ENCODE data around the gene SLC13A3.

Gene SLC13A3

DNA sequence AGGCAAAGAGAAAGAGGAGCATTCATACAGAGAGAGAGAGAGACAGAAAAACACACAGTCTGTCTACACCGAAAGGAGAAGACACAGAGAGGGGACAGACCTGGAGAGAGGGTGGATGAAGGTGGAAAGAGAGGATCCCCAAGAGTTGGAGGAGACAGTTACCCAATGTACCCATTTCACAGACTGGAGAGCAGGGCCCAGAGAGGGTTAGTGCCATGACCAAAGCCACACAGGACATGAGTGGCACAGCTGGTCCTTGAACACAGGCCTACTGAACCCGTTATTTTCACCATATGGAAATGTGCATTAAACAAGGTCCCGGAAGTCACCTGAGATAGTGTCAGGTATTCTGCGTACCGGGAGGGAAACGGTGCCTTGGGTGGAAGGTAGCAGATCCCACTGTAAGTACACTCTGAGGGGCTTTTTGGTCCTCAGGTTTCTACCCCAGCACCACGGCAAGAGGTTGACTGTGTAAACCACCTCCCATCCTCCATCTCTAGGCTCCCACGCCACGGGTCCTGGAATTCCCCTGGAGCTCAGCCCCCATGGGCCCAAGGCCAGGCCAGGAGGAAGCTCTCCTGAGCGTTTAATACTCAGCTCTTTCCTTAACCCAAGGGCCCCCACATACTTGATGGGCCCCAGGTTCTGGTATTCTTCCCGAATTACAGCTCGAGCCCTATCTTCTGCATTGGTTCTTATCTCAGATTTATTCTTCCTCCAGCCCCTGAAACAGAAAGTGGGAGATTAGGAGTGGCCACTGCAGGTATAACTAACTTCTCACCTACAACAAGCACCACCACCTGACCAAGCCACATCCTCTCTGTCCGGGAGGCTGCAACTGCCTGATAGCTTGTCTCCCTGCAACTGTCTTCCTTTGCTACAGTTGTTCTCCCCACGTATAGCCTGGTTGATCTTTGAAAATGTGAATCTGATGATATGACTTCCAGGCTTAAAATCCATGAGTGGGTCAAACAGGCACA lies 62.4 kb downstream of the SLC13A3 start:
- H3K36me3 Mint-ChIP-seq, result no peaks in the 10 kb centered on the region
- H3K4me3 Mint-ChIP-seq, result no peak overlapping the region

DNA sequence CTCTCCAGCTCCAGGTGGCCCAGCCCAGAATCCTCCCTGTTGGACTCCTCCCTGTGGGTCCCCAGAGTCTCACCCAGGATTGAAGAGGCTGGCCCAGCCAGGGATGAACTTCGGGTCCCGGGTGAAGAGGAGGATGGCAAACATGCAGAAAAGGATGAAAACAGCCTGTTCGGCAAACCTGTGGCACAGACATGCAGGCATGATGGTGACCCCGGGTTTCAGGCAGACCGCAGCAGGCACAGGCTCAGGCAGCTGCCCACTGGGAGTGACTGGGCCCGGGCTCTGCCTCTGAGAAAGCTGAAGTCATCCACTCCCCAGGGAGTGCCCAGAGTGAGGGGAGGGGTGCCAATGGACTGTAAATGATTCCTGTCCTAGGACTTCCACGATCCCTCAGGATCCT lies 63.3 kb downstream of the SLC13A3 start:
- Mint-ChIP-seq H3K36me3 (no peaks in the 10 kb centered on the region), H3K27ac (no peak overlapping the region), H3K4me3 (no peak overlapping the region), H3K9me3 (no peaks in the 10 kb centered on the region), H3K4me1 (no peaks in the 10 kb centered on the region), H3K27me3 (peaks cover 0 to 5% of the 10 kb centered on the region in 2 donors)
- DNase-seq, result no peak
- ATAC-seq (replicated peaks), result no peak

More for the DNA sequence above, 62.4 kb downstream of the SLC13A3 start:
- ATAC-seq (replicated peaks) (no peak), DNase-seq (no peak)
- no peak overlapping the region for H3K27ac Mint-ChIP-seq
- H3K27me3 Mint-ChIP-seq, result peaks cover 0 to 5% of the 10 kb centered on the region in 2 donors
- no peaks in the 10 kb centered on the region for H3K4me1 Mint-ChIP-seq
- H3K9me3 Mint-ChIP-seq, result no peaks in the 10 kb centered on the region

DNA sequence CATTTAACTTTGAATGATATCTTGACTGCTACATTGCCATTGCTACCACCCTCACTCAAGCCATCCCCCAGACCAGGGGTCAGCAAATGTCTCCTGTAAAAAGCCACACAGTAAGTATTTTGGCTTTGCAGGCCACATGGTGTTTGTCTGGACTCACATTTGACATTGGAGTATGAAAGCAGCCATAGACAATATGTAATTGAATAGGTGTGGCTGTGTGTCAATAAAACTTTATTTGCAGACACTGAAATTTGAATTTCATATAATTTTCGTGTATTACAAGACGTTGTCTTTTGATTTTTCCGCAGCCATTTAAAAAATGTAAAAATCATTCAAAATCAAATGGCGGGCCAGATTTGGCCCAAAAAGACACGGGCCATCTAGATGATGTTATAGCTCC lies 64.5 kb downstream of the SLC13A3 start:
- H3K36me3 Mint-ChIP-seq, result no peaks in the 10 kb centered on the region
- no peak overlapping the region for H3K4me3 Mint-ChIP-seq
- H3K27ac Mint-ChIP-seq, result no peak overlapping the region
- no peaks in the 10 kb centered on the region for H3K4me1 Mint-ChIP-seq
- no peaks in the 10 kb centered on the region for H3K9me3 Mint-ChIP-seq
- ATAC-seq (replicated peaks), result no peak
- peaks cover 0 to under 1% of the 10 kb centered on the region in 2 donors for H3K27me3 Mint-ChIP-seq
- DNase-seq, result no peak

DNA sequence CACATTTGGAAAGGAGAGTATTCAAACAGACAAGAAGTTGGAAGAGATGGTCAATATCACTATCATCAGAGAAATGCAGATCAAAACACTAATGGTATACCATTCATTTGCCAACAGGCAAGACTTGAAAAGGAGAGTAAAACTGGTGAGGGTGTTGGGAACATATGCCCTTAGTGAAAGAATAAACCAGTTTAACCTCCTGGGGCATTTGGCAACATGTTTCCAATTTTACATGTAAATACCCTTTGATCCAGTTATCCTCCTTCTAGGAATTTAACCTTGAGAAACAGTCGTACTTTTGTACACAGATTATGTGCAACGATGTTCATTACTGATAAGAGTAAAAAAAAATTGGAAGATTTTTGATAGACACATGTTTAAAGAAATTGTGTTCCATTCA lies 66.8 kb downstream of the SLC13A3 start:
- Mint-ChIP-seq H3K4me1 (no peaks in the 10 kb centered on the region), H3K27ac (no peak overlapping the region), H3K36me3 (no peaks in the 10 kb centered on the region), H3K4me3 (no peak overlapping the region), H3K27me3 (peaks cover 7 to 13% of the 10 kb centered on the region in 2 donors), H3K9me3 (no peaks in the 10 kb centered on the region)
- no peak for DNase-seq
- no peak for ATAC-seq (replicated peaks)

DNA sequence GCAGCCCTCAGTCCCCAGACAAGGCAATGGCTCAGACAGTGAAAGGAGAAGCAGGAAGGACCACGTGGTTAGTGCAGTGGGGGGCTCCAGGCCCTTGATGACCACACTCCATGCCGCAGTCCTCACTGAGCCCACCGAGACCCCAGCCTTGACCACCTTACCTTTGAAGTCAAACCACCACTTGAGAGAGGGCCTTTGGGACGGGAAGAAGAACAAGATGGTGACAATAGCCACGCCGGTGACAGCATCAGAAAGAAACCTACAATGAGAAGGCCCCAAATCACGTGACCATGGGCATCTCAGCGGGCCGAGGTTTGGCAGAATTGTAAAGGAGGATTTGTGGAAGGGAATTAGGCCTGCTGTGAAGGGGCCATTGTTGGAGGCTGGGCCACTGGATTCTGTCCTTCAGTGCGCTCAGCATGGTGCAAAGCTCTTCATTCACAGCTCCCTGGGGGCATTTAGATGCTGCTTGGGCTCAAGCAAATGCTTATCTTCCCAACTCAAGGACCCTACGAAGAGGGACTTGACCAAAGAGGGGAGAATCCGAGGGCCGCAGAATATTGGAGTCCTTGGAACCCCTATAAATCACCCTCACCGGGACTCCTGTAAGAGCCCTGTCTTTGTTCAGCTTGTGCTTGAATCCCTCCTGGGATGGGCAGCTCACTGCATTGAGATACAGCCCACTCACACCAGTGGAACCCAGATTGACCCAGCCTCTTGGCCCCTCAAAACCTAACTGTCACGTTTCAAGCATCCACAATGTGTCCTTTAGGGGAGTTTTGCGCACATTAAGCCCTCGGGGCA lies 67.6 kb downstream of the SLC13A3 start:
- no peaks in the 10 kb centered on the region for H3K4me1 Mint-ChIP-seq
- no peak overlapping the region for H3K27ac Mint-ChIP-seq
- DNase-seq, result no peak
- H3K36me3 Mint-ChIP-seq, result no peaks in the 10 kb centered on the region
- no peak for ATAC-seq (replicated peaks)
- peaks cover 16 to 20% of the 10 kb centered on the region in 2 donors for H3K27me3 Mint-ChIP-seq
- no peak overlapping the region for H3K4me3 Mint-ChIP-seq
- H3K9me3 Mint-ChIP-seq, result no peaks in the 10 kb centered on the region

DNA sequence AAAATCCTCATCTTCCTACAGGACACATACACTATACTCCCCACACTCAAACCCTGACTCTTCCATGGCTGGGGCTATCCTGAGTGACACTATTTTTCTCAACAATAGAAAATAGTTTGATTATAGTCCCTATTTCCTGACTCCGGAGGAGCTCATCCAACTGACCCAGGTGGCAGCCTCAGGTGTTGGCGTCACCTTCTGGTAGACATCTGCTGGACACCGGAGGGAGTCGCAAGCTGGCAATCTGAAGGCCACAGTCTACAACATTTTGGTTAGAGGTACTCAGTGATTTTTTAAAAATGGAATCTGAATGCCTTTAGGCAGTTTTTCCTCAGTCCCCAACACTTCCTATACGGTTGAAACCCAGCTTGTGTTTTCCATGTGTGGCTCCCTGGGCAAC lies 68.6 kb downstream of the SLC13A3 start:
- DNase-seq (no peak), ATAC-seq (replicated peaks) (no peak)
- Mint-ChIP-seq H3K27me3 (peaks cover 18 to 23% of the 10 kb centered on the region in 2 donors), H3K4me3 (no peak overlapping the region), H3K36me3 (no peaks in the 10 kb centered on the region), H3K9me3 (no peaks in the 10 kb centered on the region), H3K27ac (no peak overlapping the region), H3K4me1 (no peaks in the 10 kb centered on the region)

DNA sequence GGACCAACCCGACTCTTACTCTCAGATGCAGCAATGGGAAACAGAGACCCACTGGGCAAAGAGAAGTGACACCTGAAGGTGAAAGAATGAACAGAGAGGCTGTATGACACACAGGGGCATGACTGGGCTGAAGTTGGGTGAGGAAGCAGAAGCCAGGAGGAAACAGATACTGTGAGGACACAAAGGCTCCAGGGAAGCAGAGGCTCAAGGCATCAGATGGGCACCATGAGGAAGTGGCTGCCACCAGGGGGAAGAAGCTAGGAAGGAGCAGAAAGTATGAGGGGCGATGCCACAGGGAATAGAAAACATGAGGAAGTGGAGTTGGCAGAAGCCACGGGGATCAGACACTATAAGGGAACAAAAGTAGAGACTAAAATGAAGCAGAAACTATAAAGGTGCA lies 69.9 kb downstream of the SLC13A3 start:
- no peak overlapping the region for H3K4me3 Mint-ChIP-seq
- H3K36me3 Mint-ChIP-seq, result no peaks in the 10 kb centered on the region
- DNase-seq (no peak), ATAC-seq (replicated peaks) (no peak)
- H3K9me3 Mint-ChIP-seq, result no peaks in the 10 kb centered on the region
- no peaks in the 10 kb centered on the region for H3K4me1 Mint-ChIP-seq
- peaks cover 21 to 23% of the 10 kb centered on the region in 2 donors for H3K27me3 Mint-ChIP-seq
- no peak overlapping the region for H3K27ac Mint-ChIP-seq

DNA sequence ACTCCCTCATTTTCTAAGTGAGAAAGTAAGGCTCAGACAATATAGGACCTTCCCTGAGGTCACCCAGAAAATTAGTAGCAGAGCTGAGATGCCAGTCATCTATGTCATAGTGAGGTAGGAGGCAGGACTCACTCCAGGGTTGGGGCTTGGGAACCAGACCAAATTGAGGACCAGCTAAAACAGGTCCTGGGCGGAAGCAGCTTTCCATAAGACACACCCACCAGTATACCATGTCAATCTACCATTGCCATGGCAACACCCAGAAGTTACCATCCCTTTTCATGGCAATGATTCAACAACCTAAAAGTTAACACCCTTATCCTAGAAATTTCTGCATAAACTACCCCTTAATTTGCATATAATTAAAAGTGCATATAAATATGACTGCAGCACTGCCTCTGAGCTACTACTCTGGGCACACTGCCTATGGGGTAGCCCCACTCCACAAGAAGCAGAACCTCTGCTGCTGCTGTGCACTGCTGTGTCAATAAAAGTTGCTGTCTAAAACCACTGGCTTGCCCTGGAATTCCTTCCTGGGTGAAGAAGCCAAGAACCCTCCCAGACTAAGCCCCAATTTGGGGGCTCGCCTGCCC lies 70.5 kb downstream of the SLC13A3 start:
- Mint-ChIP-seq H3K27me3 (peaks cover 21 to 28% of the 10 kb centered on the region in 2 donors), H3K4me3 (no peak overlapping the region), H3K36me3 (no peaks in the 10 kb centered on the region), H3K27ac (no peak overlapping the region), H3K9me3 (no peaks in the 10 kb centered on the region), H3K4me1 (peaks cover 4 to 5% of the 10 kb centered on the region in 2 donors)
- ATAC-seq (replicated peaks) (no peak), DNase-seq (no peak)

DNA sequence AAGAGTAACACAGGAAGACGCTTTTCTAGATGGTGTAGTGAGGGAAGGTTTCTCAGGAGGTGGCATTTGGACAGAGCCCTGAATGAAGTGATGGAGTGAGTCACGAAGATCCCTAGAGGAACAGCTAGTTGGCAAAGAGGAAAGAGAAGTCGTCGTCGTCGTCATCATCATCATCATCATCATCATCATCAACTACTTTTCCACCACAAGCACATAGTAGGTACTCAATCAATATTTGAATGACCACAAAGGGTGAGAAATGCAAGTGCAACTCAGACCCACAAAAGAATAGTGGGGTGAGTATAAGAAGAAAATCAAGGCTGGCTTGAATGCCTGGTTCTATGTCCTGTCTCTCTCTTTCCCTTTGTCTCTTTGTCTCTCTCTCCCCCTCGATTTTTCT lies 72.5 kb downstream of the SLC13A3 start:
- H3K9me3 Mint-ChIP-seq, result no peaks in the 10 kb centered on the region
- DNase-seq, result no peak
- H3K36me3 Mint-ChIP-seq, result no peaks in the 10 kb centered on the region
- H3K4me1 Mint-ChIP-seq, result peaks cover 4 to 9% of the 10 kb centered on the region in 2 donors
- no peak for ATAC-seq (replicated peaks)
- H3K27ac Mint-ChIP-seq, result no peak overlapping the region
- H3K27me3 Mint-ChIP-seq, result peaks cover 21 to 33% of the 10 kb centered on the region in 2 donors
- no peak overlapping the region for H3K4me3 Mint-ChIP-seq

DNA sequence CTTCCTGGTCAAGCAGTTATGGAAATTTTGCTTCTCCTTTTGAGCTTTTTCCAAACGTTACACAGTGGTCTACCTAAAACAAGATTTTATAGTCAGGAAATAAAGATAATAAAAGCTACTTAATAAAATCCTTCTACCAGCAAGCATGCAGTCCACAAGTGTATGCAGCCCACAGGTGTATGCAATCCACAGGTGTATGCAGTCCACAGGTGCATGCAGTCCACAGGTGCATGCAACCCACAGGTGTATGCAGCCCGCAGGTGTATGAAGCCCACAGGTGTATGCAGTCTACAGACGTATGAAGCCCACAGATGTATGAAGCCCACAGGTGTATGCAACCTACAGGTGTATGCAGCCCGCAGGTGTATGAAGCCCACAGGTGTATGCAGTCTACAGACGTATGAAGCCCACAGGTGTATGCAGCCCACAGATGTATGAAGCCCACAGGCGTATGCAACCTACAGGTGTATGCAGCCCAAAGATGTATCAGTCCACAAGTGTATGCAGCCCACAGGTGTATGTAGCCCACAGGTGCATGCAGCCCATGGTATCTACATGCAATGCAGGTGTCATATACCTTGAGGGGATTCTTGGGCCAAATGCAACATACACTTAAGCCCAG lies 74.4 kb downstream of the SLC13A3 start:
- peaks cover 4 to 9% of the 10 kb centered on the region in 2 donors for H3K4me1 Mint-ChIP-seq
- no peaks in the 10 kb centered on the region for H3K9me3 Mint-ChIP-seq
- no peaks in the 10 kb centered on the region for H3K36me3 Mint-ChIP-seq
- peaks cover 26 to 39% of the 10 kb centered on the region in 2 donors for H3K27me3 Mint-ChIP-seq
- no peak for ATAC-seq (replicated peaks)
- DNase-seq, result no peak
- H3K4me3 Mint-ChIP-seq, result no peak overlapping the region
- no peak overlapping the region for H3K27ac Mint-ChIP-seq

DNA sequence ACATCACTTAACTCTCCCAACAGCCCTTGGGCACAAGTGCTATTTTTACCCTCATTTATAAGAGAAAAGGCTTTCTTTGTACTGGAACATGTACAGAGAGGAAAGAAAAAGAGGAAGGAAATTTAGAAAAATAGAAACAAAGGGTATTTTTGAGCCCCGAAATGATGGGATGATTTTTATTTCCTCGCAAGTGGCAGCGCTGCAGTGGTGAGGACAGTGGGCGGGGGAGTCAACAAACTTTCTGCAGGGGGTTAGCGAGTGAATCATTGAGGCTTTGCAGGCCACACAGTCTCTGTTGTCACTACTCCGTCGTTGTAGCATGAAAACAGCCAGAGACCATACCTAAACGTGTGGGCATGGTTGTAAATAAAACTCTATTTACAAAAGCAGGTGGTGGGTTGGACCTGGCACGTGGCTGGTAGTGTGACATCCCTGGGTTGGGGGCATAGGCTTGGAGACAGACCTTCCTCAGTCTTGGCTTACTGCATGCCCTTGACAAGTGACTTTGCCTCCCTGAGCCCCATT lies 75.3 kb downstream of the SLC13A3 start:
- H3K27ac Mint-ChIP-seq, result no peak overlapping the region
- peaks cover 25 to 33% of the 10 kb centered on the region in 2 donors for H3K27me3 Mint-ChIP-seq
- no peak for DNase-seq
- H3K36me3 Mint-ChIP-seq, result no peaks in the 10 kb centered on the region
- no peaks in the 10 kb centered on the region for H3K9me3 Mint-ChIP-seq
- ATAC-seq (replicated peaks), result peak; percentile 46 to 65
- peaks cover 4 to 9% of the 10 kb centered on the region in 2 donors for H3K4me1 Mint-ChIP-seq
- H3K4me3 Mint-ChIP-seq, result no peak overlapping the region

DNA sequence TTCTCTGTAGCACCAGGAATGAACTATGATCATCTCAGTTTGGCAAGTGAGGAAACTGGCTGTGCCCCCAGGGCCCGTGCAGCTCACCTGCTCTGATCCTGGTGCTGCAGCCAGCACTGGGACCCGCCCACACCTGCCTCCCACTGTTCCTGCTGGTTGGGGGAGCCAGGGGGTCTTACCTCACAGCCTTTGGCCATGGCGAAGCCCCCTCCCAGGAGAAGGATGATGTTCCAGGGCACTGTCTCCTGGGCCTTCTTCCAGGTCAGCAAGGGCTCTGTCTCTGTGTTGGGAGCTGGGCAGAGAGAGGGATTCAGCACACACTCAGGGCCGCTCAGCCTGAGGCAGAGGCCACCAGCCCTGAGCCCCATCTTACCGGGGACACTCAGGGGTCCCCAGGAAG lies 75.9 kb downstream of the SLC13A3 start:
- H3K4me1 Mint-ChIP-seq, result peaks cover 4 to 9% of the 10 kb centered on the region in 2 donors

DNA sequence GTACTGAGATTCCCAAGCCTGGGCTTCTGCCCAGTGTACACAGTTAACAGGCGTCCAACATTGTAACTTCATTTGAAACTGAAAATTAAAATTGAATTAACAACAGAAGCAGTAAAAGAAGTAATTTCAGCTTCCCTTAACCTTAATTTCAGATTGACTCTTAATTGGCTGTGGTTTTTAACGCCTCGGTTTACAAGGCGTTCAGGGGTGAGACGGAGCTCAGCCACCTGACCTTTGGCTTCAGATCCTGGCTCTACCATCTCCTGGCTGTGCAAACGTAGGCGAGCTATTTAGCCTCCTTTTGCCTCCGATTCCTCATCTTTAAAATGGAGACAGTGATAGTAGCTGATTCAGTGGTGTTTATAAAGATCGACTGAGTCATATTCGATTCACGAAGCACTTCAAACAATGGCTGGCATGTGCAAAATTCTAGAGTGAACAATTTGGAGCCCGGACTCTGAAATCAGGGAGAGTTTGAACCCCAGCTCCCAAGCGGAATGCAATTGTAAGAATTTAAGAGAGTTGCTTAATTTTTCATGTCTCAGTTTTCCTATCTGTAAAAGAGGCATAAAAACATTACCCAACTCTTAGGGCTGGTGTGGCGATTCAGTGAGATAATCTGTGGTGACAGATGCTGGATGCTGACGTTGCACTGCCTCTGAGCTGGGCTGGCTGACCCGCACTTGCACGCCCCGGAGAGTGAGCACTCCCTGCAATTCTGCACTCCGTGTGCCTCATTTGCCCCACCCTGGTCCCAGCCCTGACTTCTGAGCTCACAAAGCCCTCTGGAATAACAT lies 77.3 kb downstream of the SLC13A3 start:
- Mint-ChIP-seq H3K27me3 (peaks cover 23 to 37% of the 10 kb centered on the region in 2 donors), H3K4me1 (peaks cover 4 to 9% of the 10 kb centered on the region in 2 donors)
- ATAC-seq (replicated peaks), result no peak

More for the DNA sequence above, 75.9 kb downstream of the SLC13A3 start:
- no peaks in the 10 kb centered on the region for H3K9me3 Mint-ChIP-seq
- no peak overlapping the region for H3K4me3 Mint-ChIP-seq
- no peak for DNase-seq
- H3K27ac Mint-ChIP-seq, result no peak overlapping the region
- peaks cover 26 to 33% of the 10 kb centered on the region in 2 donors for H3K27me3 Mint-ChIP-seq
- no peak for ATAC-seq (replicated peaks)
- no peaks in the 10 kb centered on the region for H3K36me3 Mint-ChIP-seq

More for the DNA sequence above, 77.3 kb downstream of the SLC13A3 start:
- DNase-seq, result no peak
- Mint-ChIP-seq H3K36me3 (no peaks in the 10 kb centered on the region), H3K27ac (no peak overlapping the region), H3K9me3 (no peaks in the 10 kb centered on the region), H3K4me3 (no peak overlapping the region)

Measured in stimulated activated naive B cell treated with anti-CD40 and anti-IgM and Interleukin-4, amounts not matched to agents 10 μg/mL and 1 μg/mL and 100 μg/mL, for 72 hours (primary cell).